ENCODE measurements around the gene CAPSL.

CAPSL gene

DNA sequence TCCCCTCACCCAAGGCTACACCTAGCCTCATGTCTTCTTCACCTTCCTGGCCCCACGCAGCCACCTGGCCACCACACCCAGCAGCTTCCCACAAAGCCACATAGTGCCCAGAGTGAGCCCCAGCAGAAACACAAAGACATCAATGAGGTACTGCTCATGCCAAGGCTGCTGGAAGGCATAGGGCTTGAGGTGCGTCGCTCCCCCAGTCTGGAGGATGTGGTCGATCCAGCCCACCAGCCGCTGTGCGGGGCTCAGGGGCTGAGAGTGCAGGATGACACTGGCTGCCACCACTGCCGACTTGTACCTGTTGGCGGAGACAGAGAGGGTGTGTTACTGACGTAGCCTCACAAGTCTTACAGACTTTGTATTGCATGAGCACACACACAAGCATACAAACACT is 15.8 kb upstream of the CAPSL start:
- WGBS, 2 experiments = 80% methylated on average over 9 of the region's 9 CpGs
- no peaks in the 10 kb centered on the region for H3K27me3 ChIP-seq (ENCODE audit: control insufficient read depth, insufficient read depth, low read length, poor library complexity, severe bottlenecking)
- no peak overlapping the region for H3K4me3 ChIP-seq (ENCODE audit: insufficient read depth, low read depth, low read length)
- H3K36me3 ChIP-seq (ENCODE audit: control insufficient read depth, insufficient read depth, low read length) = no peaks in the 10 kb centered on the region
- H3K9me3 ChIP-seq (ENCODE audit: control insufficient read depth, low read length) = no peaks in the 10 kb centered on the region
- H3K27ac ChIP-seq (ENCODE audit: insufficient read depth, low read depth, low read length, poor library complexity, severe bottlenecking) = no peak overlapping the region
- H3K4me1 ChIP-seq (ENCODE audit: control insufficient read depth, insufficient read depth, low read length) = no peaks in the 10 kb centered on the region

DNA sequence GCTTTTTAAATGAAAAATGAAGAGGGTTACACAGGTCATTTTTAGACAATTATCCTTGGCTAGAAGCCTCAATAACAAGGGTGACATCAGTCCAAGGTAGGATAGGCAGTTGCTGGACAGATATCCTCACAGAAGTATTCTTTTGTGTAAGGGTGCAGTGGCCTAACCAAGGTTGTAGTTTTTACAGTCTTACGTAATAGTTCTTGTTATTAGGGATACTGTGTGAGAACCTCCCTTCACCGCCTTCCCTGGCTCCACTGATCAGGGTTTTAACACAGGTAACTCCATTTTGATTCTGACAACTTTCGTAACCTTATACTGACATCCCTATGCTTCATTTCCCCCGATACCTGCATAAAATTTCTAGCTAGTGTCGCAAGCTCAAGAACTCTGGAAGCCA is 8.7 kb upstream of the CAPSL start:
- H3K4me1 ChIP-seq (ENCODE audit: control insufficient read depth, insufficient read depth, low read length) = no peaks in the 10 kb centered on the region
- no peaks in the 10 kb centered on the region for H3K9me3 ChIP-seq (ENCODE audit: control insufficient read depth, low read length)
- no peaks in the 10 kb centered on the region for H3K27me3 ChIP-seq (ENCODE audit: control insufficient read depth, insufficient read depth, low read length, poor library complexity, severe bottlenecking)
- whole genome bisulfite sequencing, 2 experiments = 82 to 86% methylated on average over 5 of the region's 5 CpGs
- H3K4me3 ChIP-seq (ENCODE audit: insufficient read depth, low read depth, low read length) = no peak overlapping the region
- no peak overlapping the region for H3K27ac ChIP-seq (ENCODE audit: insufficient read depth, low read depth, low read length, poor library complexity, severe bottlenecking)
- H3K36me3 ChIP-seq (ENCODE audit: control insufficient read depth, insufficient read depth, low read length) = no peaks in the 10 kb centered on the region

DNA sequence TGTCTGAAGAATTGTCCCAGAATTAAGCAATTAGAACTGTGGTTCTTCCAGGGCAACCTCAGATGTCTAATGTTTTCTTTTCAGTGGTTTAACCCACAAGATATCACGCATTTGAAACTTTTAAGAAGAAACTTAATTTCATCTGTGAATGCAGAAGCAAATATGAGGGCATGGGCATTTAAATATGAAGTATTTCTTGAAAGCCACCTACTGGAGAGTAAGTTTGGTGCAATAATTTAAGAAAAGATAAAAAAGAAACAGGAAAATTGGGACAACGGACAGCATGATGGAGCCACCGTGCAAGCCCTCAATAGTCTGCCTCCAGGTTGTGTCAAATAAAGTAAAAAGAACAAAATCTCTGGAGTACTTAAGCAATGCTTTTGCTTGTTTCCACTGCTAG is 1.2 kb upstream of the CAPSL start:
- 83 to 89% methylated on average over 2 to 3 of the region's 3 CpGs for WGBS, 2 experiments
- Histone ChIP-seq H3K27me3 (ENCODE audit: control insufficient read depth, insufficient read depth, low read length, poor library complexity, severe bottlenecking) (peaks cover 4% of the 10 kb centered on the region), H3K27ac (ENCODE audit: insufficient read depth, low read depth, low read length, poor library complexity, severe bottlenecking) (no peak overlapping the region), H3K4me1 (ENCODE audit: control insufficient read depth, insufficient read depth, low read length) (no peaks in the 10 kb centered on the region), H3K9me3 (ENCODE audit: control insufficient read depth, low read length) (no peaks in the 10 kb centered on the region), H3K36me3 (ENCODE audit: control insufficient read depth, insufficient read depth, low read length) (no peaks in the 10 kb centered on the region), H3K4me3 (ENCODE audit: insufficient read depth, low read depth, low read length) (no peak overlapping the region)

DNA sequence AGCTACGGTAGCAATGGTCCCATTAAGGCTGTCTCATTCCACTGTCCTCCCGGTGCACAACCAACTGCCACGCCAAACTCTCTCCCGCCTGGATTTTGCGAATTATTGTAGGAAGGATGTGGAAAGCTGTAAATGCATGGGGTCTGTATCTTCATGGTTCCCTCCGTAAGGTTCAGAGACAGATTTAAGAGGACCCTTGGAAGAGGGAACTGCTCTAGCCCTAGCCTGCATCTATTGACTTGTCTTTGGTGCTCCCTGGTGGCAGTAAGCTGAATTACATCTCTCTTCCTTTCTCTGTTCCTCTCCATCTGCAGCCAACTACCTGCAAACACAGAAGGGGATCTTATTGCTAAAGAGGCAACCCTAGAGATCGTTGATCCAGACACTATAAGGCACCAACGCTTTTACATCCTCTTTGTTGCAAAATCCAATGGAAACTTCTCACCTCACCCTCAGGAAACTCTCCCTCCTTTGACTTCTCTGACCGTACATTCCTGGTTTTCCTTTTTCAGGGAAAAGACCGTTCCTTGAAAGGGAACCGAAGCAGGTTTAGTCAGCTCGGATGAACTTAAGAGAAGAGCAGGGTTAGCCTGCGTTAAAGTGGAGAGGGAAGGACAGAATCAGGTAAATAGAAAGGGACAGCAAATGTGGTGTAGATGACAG is 11.9 kb downstream of the CAPSL start:
- Histone ChIP-seq H3K4me1 (ENCODE audit: control insufficient read depth, insufficient read depth, low read length) (no peaks in the 10 kb centered on the region), H3K4me3 (ENCODE audit: insufficient read depth, low read depth, low read length) (no peak overlapping the region), H3K27me3 (ENCODE audit: control insufficient read depth, insufficient read depth, low read length, poor library complexity, severe bottlenecking) (peaks cover 37% of the 10 kb centered on the region), H3K9me3 (ENCODE audit: control insufficient read depth, low read length) (no peaks in the 10 kb centered on the region), H3K27ac (ENCODE audit: insufficient read depth, low read depth, low read length, poor library complexity, severe bottlenecking) (no peak overlapping the region), H3K36me3 (ENCODE audit: control insufficient read depth, insufficient read depth, low read length) (no peaks in the 10 kb centered on the region)
- 55 to 56% methylated on average over 13 of the region's 13 CpGs for WGBS, 2 experiments

DNA sequence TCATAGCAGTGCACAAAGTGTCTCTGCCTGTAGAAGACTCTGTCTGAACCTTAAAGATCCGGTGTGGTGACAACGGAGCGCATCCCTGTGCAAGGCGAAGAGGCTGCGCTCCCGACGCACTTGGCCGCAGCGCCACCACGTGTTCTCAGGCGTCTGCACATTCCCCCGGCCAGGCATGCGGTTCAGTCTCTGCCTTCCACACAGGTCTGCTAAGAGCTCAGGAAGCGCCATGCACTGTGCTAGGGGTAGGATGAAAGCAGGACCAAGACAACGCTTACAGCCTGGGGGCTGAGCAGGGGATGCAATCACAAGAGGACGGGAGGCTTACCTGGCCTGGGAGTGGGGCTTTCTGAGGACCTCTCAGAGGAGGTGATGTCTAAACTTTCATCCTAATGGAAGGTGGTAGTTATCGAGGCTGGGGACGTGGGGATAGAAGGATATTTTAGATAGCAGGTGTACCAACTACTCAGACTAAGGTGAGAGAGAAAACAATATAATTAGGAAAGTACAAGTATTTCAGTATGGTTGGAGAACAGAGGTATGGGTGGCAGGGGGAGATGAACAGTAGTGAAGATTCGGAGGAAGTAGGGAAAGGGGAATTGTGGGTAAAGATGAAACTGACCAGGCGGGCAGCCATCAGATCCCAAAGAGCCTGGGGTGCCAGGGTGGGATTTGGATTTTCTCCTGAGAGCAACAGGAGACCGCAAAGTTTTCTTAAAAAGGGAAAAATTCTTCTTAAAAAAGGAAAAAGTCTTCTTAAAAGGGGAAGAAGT is 13.3 kb downstream of the CAPSL start:
- Histone ChIP-seq H3K4me1 (ENCODE audit: control insufficient read depth, insufficient read depth, low read length) (no peaks in the 10 kb centered on the region), H3K9me3 (ENCODE audit: control insufficient read depth, low read length) (no peaks in the 10 kb centered on the region), H3K4me3 (ENCODE audit: insufficient read depth, low read depth, low read length) (no peak overlapping the region), H3K27ac (ENCODE audit: insufficient read depth, low read depth, low read length, poor library complexity, severe bottlenecking) (no peak overlapping the region), H3K36me3 (ENCODE audit: control insufficient read depth, insufficient read depth, low read length) (no peaks in the 10 kb centered on the region), H3K27me3 (ENCODE audit: control insufficient read depth, insufficient read depth, low read length, poor library complexity, severe bottlenecking) (peaks cover 37% of the 10 kb centered on the region)
- whole genome bisulfite sequencing, 2 experiments = 25 to 26% methylated on average over 21 of the region's 21 CpGs

DNA sequence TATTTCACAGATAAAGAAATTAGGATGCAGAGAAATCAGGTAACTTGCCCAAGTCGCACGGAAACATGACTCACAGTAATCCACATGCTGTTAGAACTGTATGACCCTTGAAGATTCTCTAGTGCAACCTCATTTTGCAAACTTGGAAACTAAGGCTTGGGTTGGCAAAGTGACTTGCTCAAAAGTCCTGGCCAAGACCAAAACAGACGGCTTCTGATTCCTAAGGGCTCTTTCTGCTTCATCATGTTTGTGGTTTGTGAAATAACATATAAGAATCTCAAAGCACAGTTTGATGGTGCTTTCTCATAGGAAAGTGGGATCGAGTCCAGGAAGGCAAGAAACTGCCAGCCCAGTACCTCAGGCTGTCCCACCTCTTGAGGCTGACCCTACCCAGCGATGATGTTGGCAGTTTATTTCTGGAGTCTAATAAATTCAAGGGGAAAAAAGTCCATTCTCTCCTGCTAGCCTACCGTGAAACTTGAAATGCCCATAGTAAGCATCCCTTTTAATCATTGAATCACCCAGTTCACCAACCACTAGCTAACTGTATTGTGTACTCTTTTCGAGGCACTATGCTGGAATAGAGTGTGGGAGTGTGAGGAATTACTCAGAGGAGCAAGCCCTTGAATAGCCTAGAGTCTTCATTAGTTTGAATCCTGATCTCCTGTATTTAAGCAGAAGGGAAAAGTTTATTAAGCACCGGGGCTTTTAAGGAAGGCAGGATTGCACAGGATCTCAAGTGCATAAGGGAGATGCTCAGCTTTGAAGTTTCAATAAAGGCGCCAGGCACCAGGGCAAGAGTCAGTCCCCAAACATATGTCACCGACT is 14.1 kb downstream of the CAPSL start:
- WGBS, 2 experiments = 73 to 75% methylated on average over 10 of the region's 10 CpGs
- peaks cover 37% of the 10 kb centered on the region for H3K27me3 ChIP-seq (ENCODE audit: control insufficient read depth, insufficient read depth, low read length, poor library complexity, severe bottlenecking)

DNA sequence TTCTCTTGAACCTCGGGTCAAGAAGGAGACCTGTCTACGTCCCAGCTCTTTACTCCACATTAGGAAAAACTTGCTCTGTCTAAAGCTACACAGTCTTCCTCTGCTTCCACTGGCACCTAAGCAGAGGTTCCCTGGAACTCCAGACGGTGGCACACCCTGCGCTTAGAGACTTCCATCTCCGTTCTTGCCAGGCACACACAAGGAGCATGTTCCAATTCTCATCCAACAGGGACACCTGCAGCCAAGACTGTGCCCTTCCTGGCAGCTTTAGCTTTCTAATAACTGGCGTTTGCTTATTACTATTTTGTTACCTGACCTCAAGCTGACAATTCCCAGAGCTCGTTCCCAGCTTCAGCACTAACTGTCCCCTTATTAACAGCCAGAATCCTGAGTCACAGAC is 16.0 kb downstream of the CAPSL start:
- no peak overlapping the region for H3K27ac ChIP-seq (ENCODE audit: insufficient read depth, low read depth, low read length, poor library complexity, severe bottlenecking)
- no peaks in the 10 kb centered on the region for H3K4me1 ChIP-seq (ENCODE audit: control insufficient read depth, insufficient read depth, low read length)
- no peak overlapping the region for H3K4me3 ChIP-seq (ENCODE audit: insufficient read depth, low read depth, low read length)
- 84 to 86% methylated on average over 7 of the region's 7 CpGs for WGBS, 2 experiments
- H3K27me3 ChIP-seq (ENCODE audit: control insufficient read depth, insufficient read depth, low read length, poor library complexity, severe bottlenecking) = peaks cover 34% of the 10 kb centered on the region
- no peaks in the 10 kb centered on the region for H3K36me3 ChIP-seq (ENCODE audit: control insufficient read depth, insufficient read depth, low read length)
- H3K9me3 ChIP-seq (ENCODE audit: control insufficient read depth, low read length) = no peaks in the 10 kb centered on the region

More for the DNA sequence above, 14.1 kb downstream of the CAPSL start:
- Histone ChIP-seq H3K4me1 (ENCODE audit: control insufficient read depth, insufficient read depth, low read length) (no peaks in the 10 kb centered on the region), H3K36me3 (ENCODE audit: control insufficient read depth, insufficient read depth, low read length) (no peaks in the 10 kb centered on the region), H3K27ac (ENCODE audit: insufficient read depth, low read depth, low read length, poor library complexity, severe bottlenecking) (no peak overlapping the region), H3K9me3 (ENCODE audit: control insufficient read depth, low read length) (no peaks in the 10 kb centered on the region), H3K4me3 (ENCODE audit: insufficient read depth, low read depth, low read length) (no peak overlapping the region)

DNA sequence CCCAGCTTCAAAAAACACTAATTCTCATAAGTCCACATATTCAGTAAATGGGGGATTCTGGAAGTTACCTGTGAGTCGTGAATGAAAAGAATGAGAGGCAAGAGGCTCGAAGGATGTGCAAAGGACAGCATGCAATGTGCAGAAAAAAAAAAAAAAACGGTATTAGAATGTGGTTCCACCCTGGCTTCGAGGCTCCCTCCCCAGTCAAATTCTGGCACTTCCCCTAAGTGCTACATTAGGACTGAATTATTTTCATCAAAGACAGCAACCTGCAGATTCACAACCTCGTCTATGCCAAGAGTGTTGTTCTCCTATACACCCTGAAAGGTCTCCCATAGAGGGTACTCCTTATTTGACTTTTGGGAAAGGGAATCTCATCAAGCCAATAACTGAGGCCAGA is 16.5 kb downstream of the CAPSL start:
- no peak overlapping the region for H3K27ac ChIP-seq (ENCODE audit: insufficient read depth, low read depth, low read length, poor library complexity, severe bottlenecking)
- no peak overlapping the region for H3K4me3 ChIP-seq (ENCODE audit: insufficient read depth, low read depth, low read length)
- 85 to 93% methylated on average over 5 of the region's 5 CpGs for WGBS, 2 experiments
- H3K9me3 ChIP-seq (ENCODE audit: control insufficient read depth, low read length) = no peaks in the 10 kb centered on the region
- H3K4me1 ChIP-seq (ENCODE audit: control insufficient read depth, insufficient read depth, low read length) = no peaks in the 10 kb centered on the region
- peaks cover 34% of the 10 kb centered on the region for H3K27me3 ChIP-seq (ENCODE audit: control insufficient read depth, insufficient read depth, low read length, poor library complexity, severe bottlenecking)
- H3K36me3 ChIP-seq (ENCODE audit: control insufficient read depth, insufficient read depth, low read length) = no peaks in the 10 kb centered on the region

DNA sequence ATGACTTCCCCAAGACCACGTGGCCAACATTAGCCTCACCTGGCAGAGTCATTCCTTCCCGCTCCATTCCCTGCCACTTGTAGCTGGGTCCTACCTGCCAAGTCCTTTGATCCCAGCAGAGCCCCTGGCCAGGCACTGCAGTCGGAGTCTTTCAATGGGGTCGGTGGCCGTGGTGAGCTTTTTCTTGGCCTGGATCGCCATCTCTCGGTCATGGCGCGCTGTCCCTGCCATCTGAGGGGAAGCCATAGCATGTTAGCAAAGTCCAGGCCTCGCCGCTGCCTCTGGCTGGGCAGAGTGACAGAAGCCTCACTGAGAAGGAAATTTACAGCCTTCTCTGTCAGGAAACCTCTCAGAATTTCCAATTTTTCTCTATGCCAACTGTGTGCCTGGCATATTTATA is 17.5 kb downstream of the CAPSL start:
- Histone ChIP-seq H3K4me1 (ENCODE audit: control insufficient read depth, insufficient read depth, low read length) (no peaks in the 10 kb centered on the region), H3K4me3 (ENCODE audit: insufficient read depth, low read depth, low read length) (no peak overlapping the region), H3K27ac (ENCODE audit: insufficient read depth, low read depth, low read length, poor library complexity, severe bottlenecking) (no peak overlapping the region), H3K9me3 (ENCODE audit: control insufficient read depth, low read length) (no peaks in the 10 kb centered on the region), H3K27me3 (ENCODE audit: control insufficient read depth, insufficient read depth, low read length, poor library complexity, severe bottlenecking) (peaks cover 30% of the 10 kb centered on the region), H3K36me3 (ENCODE audit: control insufficient read depth, insufficient read depth, low read length) (no peaks in the 10 kb centered on the region)
- WGBS, 2 experiments = 76 to 78% methylated on average over 11 of the region's 11 CpGs

DNA sequence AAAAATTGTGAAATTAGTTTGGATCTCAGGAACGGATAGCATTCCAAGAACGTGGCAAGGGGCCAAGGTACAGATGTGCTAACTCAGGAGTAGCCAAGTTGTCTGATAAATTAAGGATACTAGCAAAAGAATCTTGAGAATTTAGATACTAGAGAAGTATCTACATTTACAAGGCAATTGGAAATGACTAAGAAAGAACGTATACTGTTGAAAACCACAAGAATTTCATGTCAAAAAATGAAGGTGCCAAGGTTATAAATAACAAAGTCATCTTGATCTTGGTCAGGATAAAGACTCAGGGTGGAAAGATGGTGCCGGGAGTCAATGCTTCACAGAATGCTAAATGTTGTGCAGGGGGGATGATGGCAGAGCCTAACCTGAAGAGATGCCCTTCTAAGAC is 19.2 kb downstream of the CAPSL start:
- Histone ChIP-seq H3K9me3 (ENCODE audit: control insufficient read depth, low read length) (no peaks in the 10 kb centered on the region), H3K4me3 (ENCODE audit: insufficient read depth, low read depth, low read length) (no peak overlapping the region), H3K4me1 (ENCODE audit: control insufficient read depth, insufficient read depth, low read length) (no peaks in the 10 kb centered on the region), H3K36me3 (ENCODE audit: control insufficient read depth, insufficient read depth, low read length) (no peaks in the 10 kb centered on the region), H3K27ac (ENCODE audit: insufficient read depth, low read depth, low read length, poor library complexity, severe bottlenecking) (no peak overlapping the region), H3K27me3 (ENCODE audit: control insufficient read depth, insufficient read depth, low read length, poor library complexity, severe bottlenecking) (peaks cover 13% of the 10 kb centered on the region)
- 77 to 87% methylated on average over 4 of the region's 4 CpGs for WGBS, 2 experiments

Data from ectodermal cell (in vitro differentiated cells).